HepG2 (cell line): Measurements from ENCODE around the gene DPAGT1. TPM values are rescaled to one million over a fixed set of nuclear protein-coding genes. Genes with fewer than 3 reads are reported as not detected.

ENCODE experiments used
- ATAC-seq: fragments of 200-7000 bp; cut with Tn5 transposase; 3 replicates; pipeline ENCODE4 v1.9.1; 2020; ENCODE audit warnings: mild to moderate bottlenecking, moderate library complexity
- BruUV-seq: library from RNA; stranded (reverse); fragments of 400-500 nt; replicated peaks from 2 replicates; lab custom pipeline; 2021; lab: Mats Ljungman, UMichigan
- CTCF ChIA-PET: fragments of 300-600 bp; formaldehyde crosslinking; extraction: SDS; loops from one replicate; lab custom pipeline; 2021; ENCODE audit warnings: low total read pairs, inconsistent platforms, low intra/inter-chr PET ratio; lab: Yijun Ruan, JAX
- POLR2A ChIA-PET: fragments of 350-600 bp; sonication (Branson Sonifier 250); formaldehyde crosslinking; loops from one replicate; lab custom pipeline; 2020; ENCODE audit warnings: antibody characterized with exemption, inconsistent platforms; lab: Yijun Ruan, JAX
- DNase-seq: peaks from one replicate; pipeline ENCODE4 v3.0.0-alpha.2; 2015; ENCODE audit warnings: low spot score
- FAIRE-seq: peaks from 3 replicates; lab custom pipeline; 2011; peaks lifted over from hg19 to GRCh38; lab: Jason Lieb, UNC
- H2AFZ ChIP-seq: one replicate; pipeline ENCODE4 v1.6.1; 2011; ENCODE audit warnings: low read length, inconsistent platforms
- H3K27ac ChIP-seq: fragments of 300-600 bp; 3 replicates; pipeline ENCODE4 v1.8.0; 2011; ENCODE audit warnings: mixed run types, mild to moderate bottlenecking, mixed read lengths, low read length, inconsistent platforms; ENCODE audit not compliant: insufficient read depth; ENCODE audit errors: extremely low read length
- H3K27me3 ChIP-seq, 2 experiments: fragments of 200-600 bp in 1 of 2; 2 replicates in 1 of 2; 3 replicates in 1 of 2; pipeline versions ENCODE4 v1.6.0 to v1.8.0; 2011; ENCODE audit warnings: low read length in 2 of 2, mild to moderate bottlenecking in 2 of 2, moderate library complexity in 2 of 2, inconsistent platforms in 1 of 2; ENCODE audit not compliant: insufficient read depth in 2 of 2, control insufficient read depth in 1 of 2
- H3K36me3 ChIP-seq, 2 experiments: fragments of 200-600 bp in 1 of 2; replicated peaks in 1 of 2; 2 replicates in 1 of 2; 3 replicates in 1 of 2; pipeline versions ENCODE4 v1.5.1 to v1.8.0; 2011; ENCODE audit warnings: low read length in 2 of 2, inconsistent platforms in 1 of 2; ENCODE audit not compliant: insufficient read depth in 2 of 2, control insufficient read depth in 1 of 2
- H3K4me1 ChIP-seq: 2 replicates; pipeline ENCODE4 v1.5.1; 2012; ENCODE audit warnings: low read length, inconsistent platforms; ENCODE audit not compliant: insufficient read depth
- H3K4me2 ChIP-seq: 2 replicates; pipeline ENCODE4 v1.6.0; 2011; ENCODE audit warnings: low read depth, low read length, inconsistent platforms
- H3K4me3 ChIP-seq, 3 experiments: fragments of 200-600 bp in 1 of 3; sonication (generic), shearing (Covaris generic) in 1 of 3; replicated peaks in 1 of 3; 2 replicates each; pipeline ENCODE4 v1.5.1; 2011 to 2016; ENCODE audit warnings: low read length in 3 of 3, inconsistent platforms in 2 of 3, low read depth in 2 of 3, mild to moderate bottlenecking in 2 of 3, control low read depth in 1 of 3, mixed read lengths in 1 of 3; ENCODE audit not compliant: insufficient read depth in 1 of 3
- H3K79me2 ChIP-seq: one replicate; pipeline ENCODE4 v1.6.1; 2011; ENCODE audit warnings: low read length, inconsistent platforms; ENCODE audit not compliant: insufficient read depth
- H3K9ac ChIP-seq: 2 replicates; pipeline ENCODE4 v1.6.0; 2011; ENCODE audit warnings: mild to moderate bottlenecking, low read depth, low read length, inconsistent platforms; ENCODE audit not compliant: insufficient read depth
- H3K9me3 ChIP-seq: 2 replicates; pipeline ENCODE4 v1.5.1; 2012; ENCODE audit warnings: mild to moderate bottlenecking, low read length
- H4K20me1 ChIP-seq: 2 replicates; pipeline ENCODE4 v1.6.0; 2011; ENCODE audit warnings: inconsistent platforms, mild to moderate bottlenecking, low read length, moderate library complexity; ENCODE audit not compliant: insufficient read depth
- AGO1 ChIP-seq: fragments of 200-400 bp; formaldehyde crosslinking; IDR thresholded peaks from 2 replicates; pipeline ENCODE4 v1.6.1; 2017; ENCODE audit warnings: mild to moderate bottlenecking, low read depth, low read length, moderate library complexity; ENCODE audit not compliant: poor library complexity, severe bottlenecking
- AGO2 ChIP-seq: fragments of 200-400 bp; formaldehyde crosslinking; optimal IDR thresholded peaks from 2 replicates; pipeline ENCODE3; 2017; ENCODE audit warnings: mild to moderate bottlenecking, low read depth, low read length, moderate library complexity
- ATF7-NPFF ChIP-seq: sonication (generic); formaldehyde crosslinking; IDR thresholded peaks from 2 replicates; pipeline ENCODE4 v1.8.1; 2023; ENCODE audit warnings: mild to moderate bottlenecking, low read depth, missing genetic modification reagents, moderate library complexity
- CC2D1A ChIP-seq: sonication (generic); formaldehyde crosslinking; IDR thresholded peaks from 2 replicates; pipeline ENCODE4 v1.8.1; 2023; ENCODE audit warnings: mild to moderate bottlenecking, missing genetic modification reagents
- CHD4 ChIP-seq: fragments of 200-600 bp; sonication (generic); IDR thresholded peaks from 2 replicates; pipeline ENCODE4 v1.7.0; 2017; ENCODE audit warnings: mild to moderate bottlenecking, low read length, borderline replicate concordance
- RBFOX2 ChIP-seq: fragments of 200-400 bp; formaldehyde crosslinking; IDR thresholded peaks from 2 replicates; pipeline ENCODE4 v1.6.1; 2017; ENCODE audit warnings: low read depth, mild to moderate bottlenecking, low read length
- ZFP36 ChIP-seq: fragments of 150-350 bp; IDR thresholded peaks from 2 replicates; pipeline ENCODE4 v1.6.1; 2018; ENCODE audit warnings: borderline replicate concordance, low read length, low read depth; ENCODE audit not compliant: partially characterized antibody
- ZNF296 ChIP-seq: sonication (generic); formaldehyde crosslinking; conservative IDR thresholded peaks from 2 replicates; pipeline ENCODE4 v1.5.0; 2020; ENCODE audit warnings: mild to moderate bottlenecking, missing genetic modification reagents
- ZNF331 ChIP-seq: sonication (generic); formaldehyde crosslinking; IDR thresholded peaks from 2 replicates; pipeline ENCODE4 v1.4.0; 2020; ENCODE audit warnings: missing genetic modification reagents
- ZNF446 ChIP-seq: sonication (generic); formaldehyde crosslinking; IDR thresholded peaks from 2 replicates; pipeline ENCODE4 v1.5.0; 2020; ENCODE audit warnings: mild to moderate bottlenecking, missing genetic modification reagents
- ZNF556 ChIP-seq: sonication (generic); formaldehyde crosslinking; IDR thresholded peaks from 2 replicates; pipeline ENCODE4 v1.4.0; 2020; ENCODE audit warnings: mild to moderate bottlenecking, missing genetic modification reagents, borderline replicate concordance
- ZNF772 ChIP-seq: sonication (generic); formaldehyde crosslinking; IDR thresholded peaks from 2 replicates; pipeline ENCODE4 v1.5.0; 2020; ENCODE audit warnings: mild to moderate bottlenecking, missing genetic modification reagents
- ZNF781 ChIP-seq: sonication (generic); formaldehyde crosslinking; IDR thresholded peaks from 2 replicates; pipeline ENCODE4 v1.5.1; 2020; ENCODE audit warnings: borderline replicate concordance, mild to moderate bottlenecking, missing genetic modification reagents; ENCODE audit errors: not compliant biosample characterization
- ZXDC ChIP-seq: sonication (generic); formaldehyde crosslinking; IDR thresholded peaks from 2 replicates; pipeline ENCODE4 v1.5.0; 2020; ENCODE audit warnings: mild to moderate bottlenecking, missing genetic modification reagents
- WGBS: methylation state at CpG from one replicate; pipeline ENCODE4 v1.1.6; 2017; ENCODE audit warnings: low lambda C conversion rate; 5-methylcytosine and 5-hydroxymethylcytosine counted together
- in situ Hi-C: cut with HindIII; loops from 2 replicates; pipeline ENCODE4 v1.10.0; 2017; ENCODE audit warnings: low pct_unique_long_range_greater_than_20kb; ENCODE audit not compliant: extremely low pct_ligation_motif_present
- intact Hi-C: fragments of 100-400 bp; cut with micrococcal nuclease; formaldehyde crosslinking; loops from one replicate; pipeline ENCODE4 v1.10.0; 2022; ENCODE audit not compliant: unreplicated experiment
- polyA plus RNA-seq, 8 experiments: library from polyadenylated mRNA; depleted of rRNA in 3 of 8; stranded (reverse) in 7 of 8; unstranded in 1 of 8; fragments of >200 nt; fragmentation: Illumina TruSeq in 4 of 8; extraction: Trizol in 4 of 8; gene quantifications; 2 replicates each; pipeline versions ENCODE4 v1.2.1 to v1.2.3, GENCODE V29; 2011 to 2016; ENCODE audit warnings: low read depth in 4 of 8, missing spikeins in 1 of 8, mixed read lengths in 1 of 8; ENCODE audit not compliant: insufficient read depth in 1 of 8
- total RNA-seq, 5 experiments: library from RNA; depleted of rRNA; stranded (reverse); fragments of >200 nt; fragmentation: Illumina TruSeq; extraction: Trizol; gene quantifications; 2 replicates each; pipeline ENCODE4 v1.2.3, GENCODE V29; 2016; ENCODE audit warnings: low read depth in 1 of 5

DPAGT1 gene
- total and polyA plus RNA-seq, 2 of the 13 experiments (the other 11 are each of a cell fraction or from before 2014, with no cell fraction given), result 37.6 to 70.7 TPM

- TF ChIP-seq ZNF556 (CRISPR knock-in tag) (no peak), CC2D1A (CRISPR knock-in tag) (no peak)
These were observed 9.4 kb downstream of the DPAGT1 start (continued) for GRCh38 chr11:119091966-119092879.

- H3K27ac ChIP-seq, result no peak overlapping the region
- WGBS, result 97% methylated on average over 5 of the region's 9 CpGs
- POLR2A ChIA-PET, result interaction anchor here (1.2 to 1.9 kb wide), 2 partner anchors 24 to 33 kb away, joined by 4 to 5 read pairs; partner anchors contain the start of gene VPS11
- no peaks in the 10 kb centered on the region for H3K9me3 ChIP-seq
- peaks cover 0 to 17% of the 10 kb centered on the region in 2 experiments; a peak in 4 of 5 replicates for H3K36me3 ChIP-seq
- H3K4me2 ChIP-seq, result no peak overlapping the region
- BruUV-seq, result no TSS peak
- H4K20me1 ChIP-seq, result peaks cover 16% of the 10 kb centered on the region
- H3K79me2 ChIP-seq, result peaks cover 34% of the 10 kb centered on the region
- intact Hi-C loops, result no loop called here
- no peak overlapping the region for H2AFZ ChIP-seq
- no peak overlapping the region for H3K9ac ChIP-seq
- no peak for FAIRE-seq
- ATAC-seq, result no peak
- TF ChIP-seq RBFOX2, result peak; percentile 35; the same call in 1 of the 2 replicates
- TF ChIP-seq AGO1, result peak; percentile 25
- TF ChIP-seq AGO2, result peak; percentile 80
- TF ChIP-seq ATF7-NPFF (CRISPR knock-in tag), result no peak
- no peak for TF ChIP-seq ZNF781 (CRISPR knock-in tag)
- no peak for TF ChIP-seq CHD4
- TF ChIP-seq ZNF446 (CRISPR knock-in tag), result no peak
- no peak for TF ChIP-seq ZFP36
- no peak for TF ChIP-seq ZNF331 (CRISPR knock-in tag)
- TF ChIP-seq ZNF296 (CRISPR knock-in tag), result no peak
- TF ChIP-seq ZXDC, result no peak
- TF ChIP-seq ZNF772 (CRISPR knock-in tag), result no peak
- in situ Hi-C loops, result no loop called here
- H3K4me1 ChIP-seq, result peaks cover 52% of the 10 kb centered on the region
- no peaks in the 10 kb centered on the region for H3K27me3 ChIP-seq
- H3K4me3 ChIP-seq, result no peak overlapping the region
- no peak for DNase-seq
- CTCF ChIA-PET, result no interaction called here
These were observed 10.5 kb downstream of the DPAGT1 start for GRCh38 chr11:119091178-119091577.
